Upper lobe of left lung (tissue), 6 donors: ENCODE measurements around the gene OXGR1. TPM values are rescaled to one million over a fixed set of nuclear protein-coding genes. Genes with fewer than 3 reads are reported as not detected.
"Not testable (repeated sequence)": the region's sequence is repeated elsewhere in the genome, so short reads cannot be mapped to it uniquely, and the experiment has no call there.

Experiments
- ATAC-seq, 2 donors: fragments of 200-7000 bp; cut with Tn5 transposase; one replicate each; pipeline ENCODE4 v1.9.1; 2022; ENCODE audit warnings: mild to moderate bottlenecking in 2 of 2, moderate library complexity in 2 of 2; ENCODE audit not compliant: low FRiP score in 2 of 2
- DNase-seq, 2 donors: peaks; one replicate each; pipeline ENCODE4 v3.0.0-alpha.2; 2019 to 2020
- H3K27ac ChIP-seq, 4 donors: fragments of 200-600 bp; sonication (generic); one replicate each; pipeline ENCODE4 v1.5.1; 2016 to 2019
- H3K27me3 ChIP-seq, 4 donors: fragments of 200-600 bp; sonication (generic); one replicate each; pipeline ENCODE4 v1.5.1; 2017 to 2019
- H3K36me3 ChIP-seq, 4 donors: fragments of 200-600 bp; sonication (generic); one replicate each; pipeline ENCODE4 v1.5.1; 2016 to 2019
- H3K4me1 ChIP-seq, 4 donors: fragments of 200-600 bp; sonication (generic); one replicate each; pipeline ENCODE4 v1.5.1; 2018 to 2019
- H3K4me3 ChIP-seq, 4 donors: fragments of 200-600 bp; sonication (generic); one replicate each; pipeline ENCODE4 v1.5.1; 2017 to 2019; ENCODE audit warnings: mild to moderate bottlenecking in 2 of 4, moderate library complexity in 1 of 4
- H3K9me3 ChIP-seq, 4 donors: fragments of 200-600 bp; sonication (generic); one replicate each; pipeline ENCODE4 v1.5.1; 2018 to 2019
- EP300 ChIP-seq, 4 donors: sonication (generic); formaldehyde crosslinking; IDR thresholded peaks; one replicate each; pipeline ENCODE4 v1.5.1; 2017; ENCODE audit warnings: antibody characterized with exemption in 4 of 4, control low read depth in 2 of 4
- POLR2A ChIP-seq, 4 donors: fragments of 450-650 bp; IDR thresholded peaks; one replicate each; pipeline ENCODE4 v1.5.1; 2016 to 2017; ENCODE audit warnings: antibody characterized with exemption in 4 of 4, mild to moderate bottlenecking in 2 of 4
- POLR2AphosphoS5 ChIP-seq, 2 donors: sonication (generic); formaldehyde crosslinking; IDR thresholded peaks; one replicate each; pipeline ENCODE4 v1.5.1; 2017; ENCODE audit warnings: antibody characterized with exemption in 2 of 2
- WGBS, 2 donors: methylation state at CpG; one replicate each; pipeline ENCODE4 v1.1.5; 2017 to 2018; 5-methylcytosine and 5-hydroxymethylcytosine counted together
- total RNA-seq, 6 donors: library from RNA; depleted of rRNA in 4 of 6; stranded (reverse); fragments of >200 nt in 4 of 6; gene quantifications; one replicate each; pipeline versions ENCODE4 v1.1.0 to v1.2.1, GENCODE V29; 2016 to 2021
- TF ChIP-seq, protein P1 (sequence below), 6 experiments: fragments of 450-650 bp in 4 of 6; fragments of 200-600 bp in 2 of 6; sonication (generic) in 2 of 6; IDR thresholded peaks; one replicate each; pipeline ENCODE4 v1.5.1; 2016 to 2019; ENCODE audit warnings: antibody characterized with exemption in 6 of 6
- donor health status: DM: no; HTN: no; CAD: no; lungs with moderate emphysema.
- donor health status: DM: no; HTN: yes; CAD: no; lungs with severe emphysema.

Gene OXGR1
- total RNA-seq, 6 donors from 2014 or later = 0.15 to 1.2 (median 0.54) TPM; not detected in 1

- Histone ChIP-seq H3K4me3 (no peak overlapping the region), H3K36me3 (no peaks in the 10 kb centered on the region), H3K27me3 (peaks cover 0 to 10% (median 5%) of the 10 kb centered on the region in 4 donors), H3K27ac (no peak overlapping the region), H3K4me1 (peaks cover 4 to 15% (median 11%) of the 10 kb centered on the region in 4 donors), H3K9me3 (no peaks in the 10 kb centered on the region)
- WGBS, 2 donors = 91 to 94% methylated on average over 2 of the region's 2 CpGs
- TF ChIP-seq EP300 (IDR thresholded peaks at IDR 0.05) = no peak
- TF ChIP-seq, protein P1, sequence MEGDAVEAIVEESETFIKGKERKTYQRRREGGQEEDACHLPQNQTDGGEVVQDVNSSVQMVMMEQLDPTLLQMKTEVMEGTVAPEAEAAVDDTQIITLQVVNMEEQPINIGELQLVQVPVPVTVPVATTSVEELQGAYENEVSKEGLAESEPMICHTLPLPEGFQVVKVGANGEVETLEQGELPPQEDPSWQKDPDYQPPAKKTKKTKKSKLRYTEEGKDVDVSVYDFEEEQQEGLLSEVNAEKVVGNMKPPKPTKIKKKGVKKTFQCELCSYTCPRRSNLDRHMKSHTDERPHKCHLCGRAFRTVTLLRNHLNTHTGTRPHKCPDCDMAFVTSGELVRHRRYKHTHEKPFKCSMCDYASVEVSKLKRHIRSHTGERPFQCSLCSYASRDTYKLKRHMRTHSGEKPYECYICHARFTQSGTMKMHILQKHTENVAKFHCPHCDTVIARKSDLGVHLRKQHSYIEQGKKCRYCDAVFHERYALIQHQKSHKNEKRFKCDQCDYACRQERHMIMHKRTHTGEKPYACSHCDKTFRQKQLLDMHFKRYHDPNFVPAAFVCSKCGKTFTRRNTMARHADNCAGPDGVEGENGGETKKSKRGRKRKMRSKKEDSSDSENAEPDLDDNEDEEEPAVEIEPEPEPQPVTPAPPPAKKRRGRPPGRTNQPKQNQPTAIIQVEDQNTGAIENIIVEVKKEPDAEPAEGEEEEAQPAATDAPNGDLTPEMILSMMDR (IDR thresholded peaks at IDR 0.05) = no peak
- TF ChIP-seq POLR2AphosphoS5 (IDR thresholded peaks at IDR 0.05) = no peak
- TF ChIP-seq POLR2A (IDR thresholded peaks at IDR 0.05) = no peak
- ATAC-seq (no peak), DNase-seq (no peak)
These were observed 1.6 kb downstream of the OXGR1 start for GRCh38 chr13:96992633-96993032.

DNA sequence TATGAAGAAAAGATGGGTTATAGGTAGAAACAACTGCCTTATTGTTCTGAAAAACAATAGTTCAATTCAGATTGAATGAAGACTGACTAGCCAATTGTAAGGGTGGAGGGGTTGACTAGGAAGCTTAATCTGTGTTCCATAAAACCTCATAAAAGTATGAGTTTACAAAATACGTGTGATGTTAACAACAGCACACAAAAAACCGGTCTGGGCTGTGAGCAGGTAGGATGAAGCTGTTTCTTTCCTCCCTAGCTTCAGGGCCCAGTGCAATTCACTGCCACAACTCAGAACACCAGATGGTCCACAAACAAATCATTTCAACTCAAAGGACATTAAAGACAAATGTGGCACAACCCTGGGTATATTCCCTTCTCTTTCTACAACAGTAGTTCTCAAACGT, 3.2 kb downstream of the OXGR1 start:
- H3K36me3 ChIP-seq = no peaks in the 10 kb centered on the region
- no peak overlapping the region for H3K4me3 ChIP-seq
- no peak for ATAC-seq
- TF ChIP-seq POLR2A (IDR thresholded peaks at IDR 0.05) (no peak), EP300 (IDR thresholded peaks at IDR 0.05) (no peak), POLR2AphosphoS5 (IDR thresholded peaks at IDR 0.05) (no peak)
- TF ChIP-seq, protein P1 (IDR thresholded peaks at IDR 0.05) = no peak
- 84 to 89% methylated on average over 3 of the region's 3 CpGs for WGBS, 2 donors
- H3K27ac ChIP-seq = no peak overlapping the region
- DNase-seq = no peak
- peaks cover 0 to 10% (median 5%) of the 10 kb centered on the region in 4 donors for H3K27me3 ChIP-seq
- no peaks in the 10 kb centered on the region for H3K9me3 ChIP-seq
- H3K4me1 ChIP-seq = peaks cover 4 to 15% (median 11%) of the 10 kb centered on the region in 4 donors

DNA sequence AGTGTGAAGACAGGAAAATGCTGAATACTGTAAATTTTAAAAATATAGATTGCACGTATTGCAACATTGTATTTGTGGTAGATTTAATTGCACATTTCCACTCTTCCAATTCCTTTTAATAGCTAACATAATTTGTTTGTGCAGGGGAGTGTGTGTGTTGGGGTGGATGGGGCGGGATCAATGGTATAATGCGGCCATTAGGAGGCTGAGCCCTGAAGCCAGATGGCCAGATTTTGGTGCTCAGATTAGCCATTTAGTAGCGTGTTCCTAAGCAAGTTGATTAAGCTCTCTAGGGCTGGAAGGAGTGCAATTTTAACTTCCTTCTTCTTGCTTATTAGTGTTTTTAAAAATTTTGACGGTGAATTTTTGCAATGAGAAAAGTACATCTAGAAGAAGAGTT, 5.8 kb downstream of the OXGR1 start:
- no peaks in the 10 kb centered on the region for H3K9me3 ChIP-seq
- ATAC-seq = no peak
- 91 to 93% methylated on average over 5 of the region's 5 CpGs for WGBS, 2 donors
- H3K27ac ChIP-seq = no peak overlapping the region
- TF ChIP-seq, protein P1 (IDR thresholded peaks at IDR 0.05) = no peak
- no peak for TF ChIP-seq EP300 (IDR thresholded peaks at IDR 0.05)
- TF ChIP-seq POLR2AphosphoS5 (IDR thresholded peaks at IDR 0.05) = no peak
- no peak for TF ChIP-seq POLR2A (IDR thresholded peaks at IDR 0.05)
- DNase-seq = no peak
- H3K4me1 ChIP-seq = peaks cover 8 to 10% (median 10%) of the 10 kb centered on the region in 4 donors
- no peaks in the 10 kb centered on the region for H3K36me3 ChIP-seq
- H3K27me3 ChIP-seq = no peaks in the 10 kb centered on the region
- no peak overlapping the region for H3K4me3 ChIP-seq

DNA sequence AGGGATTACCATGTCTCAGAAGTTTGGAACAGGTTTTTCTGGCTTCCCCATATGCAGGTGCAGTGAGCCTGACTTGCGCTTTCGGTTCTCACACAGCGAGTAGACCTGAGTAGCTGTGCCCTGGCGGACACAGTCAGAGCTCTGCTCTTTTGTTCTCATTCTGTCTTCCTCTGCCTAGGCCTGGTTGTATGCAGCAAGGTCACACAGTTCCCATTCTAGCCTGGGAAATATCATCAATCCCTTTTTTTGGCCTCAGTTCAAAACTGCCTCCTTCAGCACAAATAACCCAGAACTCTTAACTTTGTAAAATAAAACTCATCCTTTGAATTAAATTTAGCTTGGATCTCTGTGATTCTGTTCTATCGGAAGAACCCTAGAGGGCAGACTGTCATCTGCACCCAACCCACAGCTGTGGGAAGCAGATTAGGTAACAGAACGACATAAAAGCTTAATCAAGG, 10.2 kb downstream of the OXGR1 start:
- WGBS, 2 donors = 11 to 21% methylated on average over 6 of the region's 6 CpGs
- Histone ChIP-seq H3K4me3 (peak overlapping the region in 2 of 4 donors; percentile 8 to 9), H3K36me3 (no peaks in the 10 kb centered on the region), H3K27me3 (no peaks in the 10 kb centered on the region), H3K27ac (peak overlapping the region; percentile 6 to 86 (median 46)), H3K4me1 (peaks cover 11 to 23% (median 17%) of the 10 kb centered on the region in 4 donors), H3K9me3 (no peaks in the 10 kb centered on the region)
- TF ChIP-seq POLR2AphosphoS5 (IDR thresholded peaks at IDR 0.05) = no peak
- TF ChIP-seq, protein P1 (IDR thresholded peaks at IDR 0.05) = peak in 4 of 6 experiments; percentile 28 to 48 (median 34)
- no peak for TF ChIP-seq POLR2A (IDR thresholded peaks at IDR 0.05)
- no peak for TF ChIP-seq EP300 (IDR thresholded peaks at IDR 0.05)
- ATAC-seq = peak; percentile 84 to 89
- peak in 1 of 2 donors; percentile 70 for DNase-seq

DNA sequence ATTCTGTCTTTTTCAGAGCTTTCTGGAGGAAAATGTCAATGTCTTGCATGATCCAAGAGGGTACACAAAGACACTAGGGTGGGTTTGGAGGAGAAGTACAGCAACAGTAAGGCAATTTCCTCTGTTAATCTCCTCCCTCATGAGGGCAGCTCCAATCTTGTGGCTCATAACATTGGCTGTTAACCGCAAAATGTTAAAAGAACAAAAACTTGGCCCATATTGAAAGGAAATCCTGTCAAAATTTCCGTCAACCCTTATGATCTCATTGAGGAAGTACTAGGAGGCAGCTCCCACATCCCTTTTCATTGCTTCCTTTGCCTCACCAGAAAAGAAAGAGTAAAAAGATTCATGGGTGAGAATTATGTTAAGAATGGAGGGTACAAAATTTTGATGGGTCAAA, 11.6 kb downstream of the OXGR1 start:
- Histone ChIP-seq H3K9me3 (no peaks in the 10 kb centered on the region), H3K27ac (peak overlapping the region; percentile 33 to 86 (median 52)), H3K36me3 (no peaks in the 10 kb centered on the region), H3K4me3 (no peak overlapping the region), H3K27me3 (no peaks in the 10 kb centered on the region), H3K4me1 (peaks cover 11 to 23% (median 17%) of the 10 kb centered on the region in 4 donors)
- TF ChIP-seq EP300 (IDR thresholded peaks at IDR 0.05) (peak in 3 of 4 donors; percentile 13 to 41 (median 22)), POLR2AphosphoS5 (IDR thresholded peaks at IDR 0.05) (peak in 1 of 2 donors; percentile 60)
- TF ChIP-seq, protein P1 (IDR thresholded peaks at IDR 0.05) = no peak
- DNase-seq (no peak), ATAC-seq (peak; percentile 40 to 83)
- 13 to 29% methylated on average over 2 of the region's 2 CpGs for WGBS, 2 donors

DNA sequence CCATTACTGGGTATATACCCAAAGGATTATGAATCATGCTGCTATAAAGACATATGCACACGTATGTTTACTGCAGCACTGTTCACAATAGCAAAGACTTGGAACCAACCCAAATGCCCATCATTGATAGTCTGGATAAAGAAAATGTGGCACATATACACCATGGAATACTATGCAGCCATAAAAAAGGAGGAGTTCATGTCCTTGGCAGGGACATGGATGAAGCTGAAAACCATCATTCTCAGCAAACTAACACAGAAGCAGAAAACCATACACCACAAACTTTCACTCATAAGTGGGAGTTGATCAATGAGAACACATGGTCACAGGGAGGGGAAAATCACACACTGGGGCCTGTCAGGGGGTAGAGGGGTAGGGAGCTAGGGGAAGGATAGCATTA, 14.4 kb downstream of the OXGR1 start:
- Histone ChIP-seq H3K9me3 (peaks cover 0 to 11% (median 8%) of the 10 kb centered on the region in 4 donors), H3K4me1 (peaks cover 11 to 23% (median 17%) of the 10 kb centered on the region in 4 donors)
- not testable (repeated sequence) for ATAC-seq, H3K4me3 ChIP-seq, H3K36me3 ChIP-seq, DNase-seq, H3K27me3 ChIP-seq, H3K27ac ChIP-seq
- 71 to 93% methylated on average over 1 of the region's 1 CpG for WGBS, 2 donors
